GM12891 (cell line): ENCODE data around the gene RASA3.

Source experiments
- POLR2A ChIP-seq: IDR thresholded peaks from 2 replicates; pipeline ENCODE4 v1.6.1; 2011; ENCODE audit warnings: low read depth, low read length, control low read depth
- POLR2AphosphoS5 ChIP-seq: IDR thresholded peaks from 2 replicates; pipeline ENCODE4 v1.6.1; 2011; ENCODE audit warnings: low read depth, low read length, control low read depth
- SPI1 ChIP-seq: IDR thresholded peaks from 2 replicates; pipeline ENCODE4 v1.6.1; 2011; ENCODE audit warnings: low read depth, low read length, control low read depth
- TAF1 ChIP-seq: IDR thresholded peaks from 2 replicates; pipeline ENCODE4 v1.6.1; 2011; ENCODE audit warnings: low read depth, low read length, control low read depth

DNA sequence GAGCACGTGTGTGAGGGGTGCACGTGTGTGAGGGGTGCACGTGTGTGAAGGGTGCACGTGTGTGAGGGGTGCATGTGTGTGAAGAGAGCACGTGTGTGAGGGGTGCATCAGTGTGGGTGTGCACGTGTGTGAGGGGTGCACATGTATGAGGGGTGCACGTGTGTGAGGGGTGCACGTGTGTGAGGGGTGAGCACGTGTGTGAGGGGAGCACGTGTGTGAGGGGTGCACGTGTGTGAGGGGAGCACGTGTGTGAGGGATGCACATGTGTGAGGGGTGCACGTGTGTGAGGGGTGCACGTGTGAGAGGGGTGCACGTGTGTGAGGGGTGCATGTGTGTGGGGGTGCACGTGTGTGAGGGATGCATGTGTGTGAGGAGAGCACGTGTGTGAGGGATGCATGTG is 15.7 kb downstream of the RASA3 start:
- TF ChIP-seq POLR2A (no peak), POLR2AphosphoS5 (no peak), TAF1 (no peak), SPI1 (no peak)
